ACC112 (cell line): ENCODE measurements around the gene CNTN6.

Source experiments
- H2AFZ ChIP-seq: fragments of 200-600 bp; sonication (generic); one replicate; pipeline ENCODE4 v1.6.0; 2017; ENCODE audit warnings: antibody characterized with exemption, low read length; ENCODE audit not compliant: unreplicated experiment
- H3K27ac ChIP-seq: fragments of 200-600 bp; sonication (generic); 2 replicates; pipeline ENCODE4 v1.5.1; 2014; ENCODE audit warnings: low read depth, mild to moderate bottlenecking, antibody characterized with exemption, low read length, moderate library complexity
- H3K27me3 ChIP-seq: fragments of 200-600 bp; sonication (generic); 2 replicates; pipeline ENCODE4 v1.6.1; 2014; ENCODE audit warnings: mild to moderate bottlenecking, antibody characterized with exemption, low read length, moderate library complexity, mixed read lengths; ENCODE audit not compliant: insufficient read depth
- H3K36me3 ChIP-seq: fragments of 200-600 bp; sonication (generic); 2 replicates; pipeline ENCODE4 v1.6.1; 2016; ENCODE audit warnings: mild to moderate bottlenecking, antibody characterized with exemption, low read length, moderate library complexity, mixed read lengths; ENCODE audit not compliant: insufficient read depth
- H3K4me1 ChIP-seq: fragments of 200-600 bp; sonication (generic); one replicate; pipeline ENCODE4 v1.6.1; 2016; ENCODE audit warnings: low read length, mixed read lengths; ENCODE audit not compliant: insufficient read depth, unreplicated experiment, control insufficient read depth
- H3K4me3 ChIP-seq: fragments of 200-600 bp; sonication (generic); 2 replicates; pipeline ENCODE4 v1.5.1; 2014; ENCODE audit warnings: mild to moderate bottlenecking, low read depth, low read length
- H3K79me2 ChIP-seq: fragments of 200-600 bp; sonication (generic); one replicate; pipeline ENCODE4 v1.6.0; 2016; ENCODE audit warnings: low read length; ENCODE audit not compliant: control insufficient read depth, unreplicated experiment, insufficient read depth

Gene CNTN6

DNA sequence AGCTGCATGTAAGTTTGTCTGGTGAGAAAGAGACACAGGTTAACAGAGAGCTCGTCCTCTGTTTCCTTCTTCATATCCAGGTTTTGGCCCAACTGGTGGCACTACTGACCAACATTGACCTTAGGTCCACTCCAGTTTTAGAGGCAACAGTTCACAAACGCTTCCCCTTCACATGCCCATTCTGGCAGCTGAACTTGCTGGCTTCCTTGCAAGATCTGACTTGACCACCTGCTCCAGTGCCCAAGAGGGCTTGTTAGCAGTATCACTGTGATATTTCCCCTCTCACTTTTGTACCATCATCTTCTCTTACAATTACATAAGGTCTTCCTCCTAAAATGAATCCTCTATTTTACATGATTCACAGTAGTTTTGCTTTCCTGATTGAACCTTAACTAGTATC is 71.3 kb downstream of the CNTN6 start:
- Histone ChIP-seq H3K4me1 (no peaks in the 10 kb centered on the region), H3K4me3 (no peak overlapping the region), H2AFZ (no peak overlapping the region)

GRCh38 chr3:1171320-1171719 is 78.5 kb downstream of the CNTN6 start:
- H3K36me3 ChIP-seq = no peaks in the 10 kb centered on the region
- peaks cover 3% of the 10 kb centered on the region; the same call in 1 of the 2 replicates for H3K27me3 ChIP-seq
- H3K4me3 ChIP-seq = no peak overlapping the region
- H3K79me2 ChIP-seq = no peaks in the 10 kb centered on the region
- no peak overlapping the region for H2AFZ ChIP-seq
- no peak overlapping the region for H3K27ac ChIP-seq
- H3K4me1 ChIP-seq = no peaks in the 10 kb centered on the region

More for the DNA sequence above, 71.3 kb downstream of the CNTN6 start:
- H3K27ac ChIP-seq = no peak overlapping the region
- no peaks in the 10 kb centered on the region for H3K79me2 ChIP-seq
- H3K27me3 ChIP-seq = peaks cover 9% of the 10 kb centered on the region; the same call in 1 of the 2 replicates
- H3K36me3 ChIP-seq = no peaks in the 10 kb centered on the region

DNA sequence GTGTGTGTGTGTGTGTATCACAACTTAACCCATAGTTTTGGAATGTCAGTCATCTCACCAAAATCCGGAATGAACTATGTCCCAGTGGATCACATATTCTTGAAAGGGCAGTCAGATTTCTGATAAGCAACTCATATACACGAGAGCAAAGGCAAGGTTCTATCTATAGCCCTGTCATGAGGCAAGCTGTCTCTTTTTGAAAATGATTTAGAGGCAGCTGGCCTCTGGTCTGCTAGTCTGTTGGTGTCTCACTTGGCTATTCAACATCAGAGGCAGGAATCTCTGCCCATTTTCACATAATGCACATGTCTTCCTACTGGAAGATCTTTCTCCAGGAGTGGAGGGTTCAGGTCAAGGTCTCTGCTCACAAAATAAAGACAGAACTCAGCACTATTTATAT is 79.8 kb downstream of the CNTN6 start:
- no peaks in the 10 kb centered on the region for H3K79me2 ChIP-seq

GRCh38 chr3:1179146-1179545 is 86.3 kb downstream of the CNTN6 start:
- Histone ChIP-seq H3K36me3 (no peaks in the 10 kb centered on the region), H3K27ac (no peak overlapping the region), H2AFZ (no peak overlapping the region), H3K27me3 (no peaks in the 10 kb centered on the region), H3K79me2 (no peaks in the 10 kb centered on the region), H3K4me1 (peaks cover 16% of the 10 kb centered on the region), H3K4me3 (no peak overlapping the region)

More for the DNA sequence above, 79.8 kb downstream of the CNTN6 start:
- no peaks in the 10 kb centered on the region for H3K4me1 ChIP-seq
- no peaks in the 10 kb centered on the region for H3K36me3 ChIP-seq
- no peak overlapping the region for H3K27ac ChIP-seq
- H3K27me3 ChIP-seq = 0 out of 2 replicates have a peak, but pooled peaks cover 3% of the 10 kb centered on the region
- H2AFZ ChIP-seq = no peak overlapping the region
- H3K4me3 ChIP-seq = no peak overlapping the region

DNA sequence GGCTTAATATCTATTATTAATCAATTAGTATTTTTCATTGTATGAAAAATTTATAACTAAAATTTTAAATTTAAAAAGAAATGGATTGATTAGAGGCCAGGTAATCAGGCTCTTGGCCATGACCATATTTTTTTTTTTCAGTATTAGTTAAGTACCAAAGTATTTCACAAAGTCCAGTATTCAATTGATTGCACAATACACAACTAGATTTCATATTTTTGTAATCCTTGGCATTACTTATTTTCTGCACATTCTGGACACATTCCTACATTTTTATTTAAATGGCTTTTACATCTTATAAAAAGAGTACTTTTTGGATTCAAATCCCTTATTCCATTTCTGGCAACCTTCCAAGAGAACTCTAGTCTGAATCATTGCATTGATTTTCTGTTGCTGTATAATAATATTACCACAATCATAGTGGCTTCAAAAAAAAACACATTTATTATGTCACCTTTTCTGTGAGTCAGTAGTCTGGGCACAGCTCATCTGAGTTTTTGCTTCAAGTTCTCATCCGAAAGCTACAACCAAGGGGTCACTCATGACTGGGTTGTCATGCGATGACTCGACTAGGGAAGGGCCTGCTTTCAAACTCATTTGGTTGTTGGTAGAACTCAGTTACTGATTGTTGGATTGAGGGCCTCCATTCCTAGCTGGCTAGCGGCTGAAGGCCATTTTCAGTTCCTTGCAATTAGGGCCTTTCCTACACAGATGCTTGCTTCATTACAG is 90.7 kb downstream of the CNTN6 start:
- Histone ChIP-seq H3K4me1 (peaks cover 16% of the 10 kb centered on the region), H3K36me3 (no peaks in the 10 kb centered on the region), H3K27me3 (no peaks in the 10 kb centered on the region), H3K27ac (peak overlapping the region; percentile 85), H2AFZ (no peak overlapping the region), H3K79me2 (no peaks in the 10 kb centered on the region), H3K4me3 (no peak overlapping the region)

- no peaks in the 10 kb centered on the region for H3K36me3 ChIP-seq
- H3K79me2 ChIP-seq = no peaks in the 10 kb centered on the region
- no peak overlapping the region for H3K27ac ChIP-seq
- H3K4me3 ChIP-seq = no peak overlapping the region
- H2AFZ ChIP-seq = no peak overlapping the region
- H3K27me3 ChIP-seq = no peaks in the 10 kb centered on the region
- H3K4me1 ChIP-seq = peaks cover 14% of the 10 kb centered on the region
These were observed 97.7 kb downstream of the CNTN6 start for GRCh38 chr3:1190569-1190968.

GRCh38 chr3:1191026-1191425 is 98.2 kb downstream of the CNTN6 start:
- H3K27ac ChIP-seq = no peak overlapping the region
- H3K36me3 ChIP-seq = no peaks in the 10 kb centered on the region
- no peak overlapping the region for H2AFZ ChIP-seq
- no peaks in the 10 kb centered on the region for H3K27me3 ChIP-seq
- H3K79me2 ChIP-seq = no peaks in the 10 kb centered on the region
- peaks cover 16% of the 10 kb centered on the region for H3K4me1 ChIP-seq
- H3K4me3 ChIP-seq = no peak overlapping the region

GRCh38 chr3:1195947-1196346 is 103.1 kb downstream of the CNTN6 start:
- no peak overlapping the region for H2AFZ ChIP-seq
- no peaks in the 10 kb centered on the region for H3K36me3 ChIP-seq
- no peak overlapping the region for H3K4me3 ChIP-seq
- no peaks in the 10 kb centered on the region for H3K27me3 ChIP-seq
- no peaks in the 10 kb centered on the region for H3K79me2 ChIP-seq
- H3K4me1 ChIP-seq = peaks cover 17% of the 10 kb centered on the region
- no peak overlapping the region for H3K27ac ChIP-seq

DNA sequence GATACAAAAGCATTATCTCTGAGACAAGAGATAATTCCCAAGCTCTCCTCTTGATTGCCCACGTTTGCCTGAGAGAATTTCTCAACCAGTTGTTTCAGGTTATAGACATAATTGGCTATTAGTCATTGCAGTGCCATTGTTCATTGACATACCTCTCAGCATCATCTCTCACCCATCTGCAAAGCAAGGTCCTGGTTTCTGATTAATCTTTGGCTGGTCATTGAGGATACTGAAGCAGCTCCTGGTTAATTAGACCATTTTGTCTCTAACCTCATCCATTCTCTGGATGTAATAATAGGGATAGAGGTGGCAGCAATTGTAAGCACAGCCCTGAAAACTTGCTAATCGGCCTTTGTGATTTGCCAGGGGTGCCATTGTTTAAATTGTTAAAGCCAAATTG is 104.2 kb downstream of the CNTN6 start:
- Histone ChIP-seq H2AFZ (no peak overlapping the region), H3K79me2 (no peaks in the 10 kb centered on the region), H3K4me1 (peaks cover 13% of the 10 kb centered on the region), H3K27me3 (no peaks in the 10 kb centered on the region), H3K27ac (no peak overlapping the region), H3K4me3 (no peak overlapping the region), H3K36me3 (no peaks in the 10 kb centered on the region)

- H3K79me2 ChIP-seq = no peaks in the 10 kb centered on the region
- H3K4me3 ChIP-seq = no peak overlapping the region
- H2AFZ ChIP-seq = no peak overlapping the region
- H3K27me3 ChIP-seq = no peaks in the 10 kb centered on the region
- no peak overlapping the region for H3K27ac ChIP-seq
- peaks cover 13% of the 10 kb centered on the region for H3K4me1 ChIP-seq
- H3K36me3 ChIP-seq = no peaks in the 10 kb centered on the region
These were observed 107.5 kb downstream of the CNTN6 start for GRCh38 chr3:1200371-1200770.

GRCh38 chr3:1207904-1208303 is 115.1 kb downstream of the CNTN6 start:
- Histone ChIP-seq H3K4me1 (peaks cover 10% of the 10 kb centered on the region), H3K36me3 (no peaks in the 10 kb centered on the region), H3K27me3 (no peaks in the 10 kb centered on the region), H3K27ac (no peak overlapping the region), H2AFZ (peak overlapping the region; percentile 18), H3K79me2 (no peaks in the 10 kb centered on the region), H3K4me3 (no peak overlapping the region)
